HG03196 (cell line): ENCODE results near the gene RUNX1.

Experiments
- ATAC-seq: cut with Tn5 transposase; IDR thresholded peaks from one replicate; pipeline ENCODE4 v1.9.1; 2021; ENCODE audit not compliant: unreplicated experiment

Gene RUNX1

GRCh38 chr21:35037384-35037765 lies 11.7 kb downstream of the RUNX1 start:
- ATAC-seq, result no peak

- no peak for ATAC-seq
Observed at GRCh38 chr21:35036465-35037383, 12.4 kb downstream of the RUNX1 start.

DNA sequence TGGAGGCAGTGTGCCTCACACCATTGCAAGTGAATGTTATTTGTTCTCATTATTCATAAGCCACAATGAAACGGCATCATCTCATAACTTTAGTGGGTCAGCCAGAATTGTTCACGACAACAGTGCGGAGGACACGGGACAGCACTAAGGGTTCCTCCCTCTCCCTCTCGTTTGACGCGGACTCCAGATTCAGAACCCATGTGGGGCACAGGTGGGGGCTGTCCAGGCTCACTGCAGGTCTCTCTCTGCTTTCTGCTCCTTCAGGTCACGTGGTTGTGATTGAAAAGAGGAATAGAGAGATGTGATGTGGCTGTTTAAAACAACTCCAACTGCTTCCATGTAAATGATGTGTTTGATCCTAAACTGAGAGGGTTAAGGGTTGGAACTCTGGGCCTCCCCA lies 13.5 kb downstream of the RUNX1 start:
- no peak for ATAC-seq

GRCh38 chr21:35035116-35035515 lies 14.0 kb downstream of the RUNX1 start:
- ATAC-seq, result no peak

DNA sequence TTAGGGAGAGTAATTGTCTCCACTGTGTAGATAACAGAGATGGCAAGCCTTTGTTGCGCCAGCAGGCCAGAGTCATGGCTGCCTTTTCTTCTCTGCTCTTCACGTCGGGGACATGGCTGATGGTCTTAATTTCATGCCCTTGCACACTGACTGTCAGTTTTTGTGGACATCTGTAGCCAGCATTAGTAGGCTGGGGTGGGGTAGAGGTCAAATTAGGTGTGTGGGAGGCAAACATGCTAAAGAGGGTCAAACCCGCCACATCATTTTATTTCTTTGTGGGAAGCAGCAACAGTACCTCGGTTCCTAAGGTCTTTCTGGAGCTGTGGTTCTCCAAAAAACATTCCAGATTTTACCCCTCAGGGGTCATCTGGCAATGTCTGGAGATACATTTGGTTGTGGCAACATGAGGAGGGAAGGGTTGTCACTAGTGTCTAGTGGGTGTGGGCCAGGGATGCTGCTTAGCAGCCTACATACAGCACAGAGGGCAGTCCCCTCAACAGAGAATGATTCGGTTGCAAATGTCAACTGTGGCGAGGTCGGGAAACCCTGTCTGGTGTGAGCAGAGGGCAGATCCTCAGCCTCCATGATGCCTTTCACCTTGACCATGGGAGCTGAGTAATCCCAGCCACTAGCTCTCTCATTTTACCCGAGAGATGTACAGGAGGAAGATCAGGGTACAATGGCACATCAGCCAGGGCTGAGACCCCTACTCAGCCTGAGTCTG lies 14.7 kb downstream of the RUNX1 start:
- ATAC-seq, result no peak

DNA sequence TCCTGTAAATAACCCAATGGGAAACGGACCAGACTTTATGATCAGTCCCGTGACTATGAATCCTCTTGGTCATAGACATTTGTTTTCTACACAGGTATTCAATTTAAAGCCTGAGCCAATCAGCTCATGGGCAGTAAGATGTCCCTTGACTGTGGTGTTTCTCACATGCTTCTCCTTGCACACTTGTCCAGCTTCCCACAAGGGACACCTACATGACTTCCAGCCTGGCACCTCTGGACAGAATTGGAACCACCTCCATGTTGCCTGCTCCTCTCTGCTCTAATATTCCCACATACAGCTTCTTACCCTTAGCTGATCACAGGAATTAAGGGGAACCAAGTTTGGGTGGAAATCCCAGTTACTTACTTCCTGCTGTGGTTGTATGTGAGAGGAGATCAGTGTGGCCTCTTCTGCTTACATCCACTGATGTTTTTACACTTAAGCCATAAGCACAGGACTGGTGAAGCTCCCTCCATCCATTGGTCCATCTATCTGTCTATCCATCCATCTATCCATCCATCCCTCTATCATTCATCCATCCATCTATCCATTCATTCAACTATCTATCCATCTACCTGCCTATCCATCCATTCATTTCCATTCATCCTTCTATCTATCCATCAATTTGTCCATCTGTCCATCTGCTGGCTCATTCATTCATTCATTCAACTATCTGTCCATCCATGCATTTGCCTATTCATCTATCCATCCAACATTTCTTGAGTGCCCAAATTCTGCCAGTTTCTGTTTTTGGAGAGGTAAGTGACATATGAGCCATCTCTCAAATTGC lies 16.4 kb downstream of the RUNX1 start:
- no peak for ATAC-seq

DNA sequence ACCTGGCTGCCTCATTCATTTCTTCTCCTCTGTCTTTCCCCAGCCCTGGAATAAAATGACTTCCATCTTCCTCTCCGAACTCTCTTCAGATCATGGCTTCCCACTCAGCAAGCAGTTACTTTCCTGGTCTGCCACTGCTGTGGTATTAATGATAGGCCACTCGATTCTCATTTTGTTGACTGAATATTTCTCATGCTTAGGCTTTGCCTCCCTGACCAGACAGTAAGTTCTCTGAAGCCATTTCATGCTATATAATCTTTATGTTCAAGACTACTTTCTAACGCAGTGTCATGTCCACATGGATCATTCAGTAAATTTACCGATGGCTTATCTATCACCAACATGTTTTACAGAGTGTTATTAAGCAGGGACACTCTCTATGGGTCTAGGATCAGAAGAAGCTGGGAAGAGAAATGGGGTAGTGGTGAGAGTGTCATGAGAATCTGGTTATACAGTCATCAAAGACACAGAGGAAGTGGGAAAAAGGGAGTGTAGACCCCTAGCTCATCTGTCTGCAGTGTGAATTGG lies 20.6 kb downstream of the RUNX1 start:
- ATAC-seq, result no peak

DNA sequence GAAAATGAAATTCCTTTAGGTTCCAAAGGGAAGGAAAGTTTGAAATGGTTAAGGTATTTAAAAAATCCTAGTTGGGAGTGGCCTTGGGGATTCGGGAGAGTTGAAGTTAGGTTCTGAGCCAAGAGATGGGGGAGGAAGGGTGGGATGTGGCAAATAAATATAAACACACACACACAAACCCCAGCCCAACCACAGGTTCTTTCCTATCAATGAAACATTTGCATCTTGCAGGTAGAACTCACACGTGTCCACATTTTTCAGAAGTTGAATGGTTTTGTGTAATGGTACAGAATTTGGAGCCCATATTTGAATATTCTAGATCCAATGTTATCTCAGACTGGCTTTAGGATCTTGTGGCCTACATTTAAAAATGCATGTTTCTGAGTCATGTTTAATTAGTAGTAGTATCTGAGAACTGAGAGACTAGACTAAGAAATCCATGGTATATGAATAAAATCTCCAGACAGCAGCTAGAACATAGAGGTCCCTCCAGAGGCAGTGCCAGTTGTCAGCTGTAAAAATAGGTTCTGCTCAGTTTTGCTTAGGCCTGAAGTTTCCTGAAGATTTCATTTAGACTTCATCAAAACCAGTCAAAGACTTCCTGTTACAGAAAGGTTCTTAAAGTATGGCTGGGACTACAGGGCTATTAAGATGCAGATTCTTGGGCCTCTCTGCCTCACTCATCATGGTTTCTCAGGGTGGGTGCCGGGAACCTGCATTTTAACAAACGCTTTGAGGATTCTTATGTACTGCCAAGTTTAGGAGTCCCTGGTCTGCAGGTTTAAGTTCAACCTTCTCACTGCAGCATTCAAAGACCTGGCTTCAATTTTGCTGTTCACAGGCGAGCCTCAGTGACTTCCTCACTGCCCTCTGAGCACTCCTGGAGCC lies 21.3 kb downstream of the RUNX1 start:
- ATAC-seq, result no peak

- ATAC-seq, result peak; percentile 68
Observed at GRCh38 chr21:35026617-35027562, 22.2 kb downstream of the RUNX1 start.

DNA sequence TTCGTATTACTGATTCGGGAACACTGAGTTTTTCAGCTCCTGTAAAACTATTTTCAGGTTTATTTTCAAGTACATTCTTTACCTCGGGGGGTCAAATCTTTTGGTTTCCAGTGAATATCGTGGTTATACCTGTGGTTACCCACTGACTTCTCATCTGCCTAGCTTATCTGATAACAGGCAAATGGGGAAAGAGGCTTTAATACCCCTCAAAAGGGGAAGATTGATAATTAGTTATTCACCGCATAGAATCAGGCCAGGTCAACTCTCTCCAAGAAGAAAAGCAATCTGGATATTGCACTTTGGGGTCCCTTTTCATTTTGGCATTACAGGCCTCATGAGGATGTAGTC lies 23.0 kb downstream of the RUNX1 start:
- no peak for ATAC-seq

DNA sequence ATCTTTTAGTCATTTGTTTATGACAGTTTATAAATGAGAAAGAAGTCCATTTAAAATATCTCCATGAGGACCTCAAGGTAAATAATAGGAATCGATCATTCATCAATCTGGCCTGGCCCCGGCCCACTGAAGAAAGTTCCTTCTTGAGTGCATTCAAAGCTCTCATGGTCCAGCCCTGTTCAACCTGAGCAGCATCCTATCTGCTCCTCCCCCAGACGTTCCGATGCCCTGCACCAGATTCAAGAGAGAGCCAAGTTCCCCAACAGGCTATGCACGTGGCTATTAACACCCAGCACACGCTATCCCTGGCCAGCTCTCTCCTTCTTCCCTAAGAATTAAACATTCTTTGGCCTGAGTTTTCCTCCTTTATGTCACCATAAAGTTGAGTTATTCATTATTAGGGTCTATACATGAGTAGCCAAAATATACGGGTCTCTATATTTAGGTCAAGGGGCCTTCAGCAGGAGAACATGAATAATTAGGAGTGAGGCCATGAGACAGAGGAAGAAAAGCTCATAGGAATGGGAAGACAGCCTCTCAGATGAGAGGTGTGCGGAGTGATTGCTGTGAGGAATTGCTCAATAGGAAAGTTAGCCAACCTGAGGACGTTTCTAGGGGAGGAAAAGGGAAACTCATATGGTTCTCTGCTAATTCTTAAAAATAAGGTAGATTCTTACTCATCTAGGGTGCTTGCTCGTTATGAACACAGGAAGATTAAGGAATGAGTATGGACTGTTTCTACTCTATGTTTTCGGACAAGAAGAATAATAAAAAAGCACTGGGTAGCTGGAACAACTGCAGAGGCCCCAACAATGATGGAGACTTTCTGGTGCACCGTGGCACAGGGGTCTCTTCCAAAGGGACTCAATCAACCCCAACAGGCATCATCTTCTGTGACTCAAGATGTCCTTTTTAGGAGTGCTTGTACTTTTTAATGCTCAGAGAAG lies 23.6 kb downstream of the RUNX1 start:
- no peak for ATAC-seq

GRCh38 chr21:35024513-35024912 lies 24.6 kb downstream of the RUNX1 start:
- no peak for ATAC-seq

GRCh38 chr21:35024071-35024420 lies 25.1 kb downstream of the RUNX1 start:
- ATAC-seq, result no peak

- ATAC-seq, result no peak
Observed at GRCh38 chr21:35023396-35024070, 25.6 kb downstream of the RUNX1 start.

DNA sequence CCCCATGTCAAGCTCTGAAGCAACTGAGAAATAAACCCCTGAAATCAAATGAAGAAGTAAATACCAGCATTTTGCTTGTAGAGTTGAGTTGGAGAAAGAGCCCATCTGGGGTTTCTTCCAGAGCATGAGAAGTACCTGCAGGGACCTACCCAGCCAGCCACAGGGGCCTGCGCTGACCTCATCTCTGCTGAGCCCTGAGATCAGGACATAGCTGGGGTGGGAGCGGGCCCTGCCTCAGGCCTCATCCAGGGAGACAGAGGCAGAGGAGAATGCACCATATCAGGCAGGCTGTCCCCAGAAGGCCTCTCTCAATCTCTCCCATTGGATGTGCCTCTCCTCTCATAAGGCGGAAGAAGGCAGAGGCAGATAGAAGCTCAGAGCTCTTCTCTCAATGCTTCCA lies 27.6 kb downstream of the RUNX1 start:
- no peak for ATAC-seq

DNA sequence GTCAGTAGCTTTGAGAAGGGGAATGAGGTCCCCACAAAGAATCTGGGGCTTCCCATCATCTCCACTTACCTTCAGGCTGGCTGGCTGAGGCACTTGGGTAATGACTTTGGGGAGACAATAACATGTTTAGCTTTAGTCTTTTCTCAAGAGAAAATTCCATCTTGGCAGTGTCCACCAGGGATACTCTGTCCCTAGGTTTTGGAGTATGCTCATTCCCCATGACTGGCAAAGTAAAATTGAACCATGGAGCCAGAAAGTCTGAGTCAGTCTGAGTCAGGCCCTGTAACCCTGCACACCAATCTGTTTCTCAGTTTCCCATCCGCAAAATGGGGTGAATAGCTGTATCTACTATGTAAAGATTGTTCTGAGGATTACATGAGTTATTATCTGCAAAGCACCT lies 28.2 kb downstream of the RUNX1 start:
- ATAC-seq, result no peak

DNA sequence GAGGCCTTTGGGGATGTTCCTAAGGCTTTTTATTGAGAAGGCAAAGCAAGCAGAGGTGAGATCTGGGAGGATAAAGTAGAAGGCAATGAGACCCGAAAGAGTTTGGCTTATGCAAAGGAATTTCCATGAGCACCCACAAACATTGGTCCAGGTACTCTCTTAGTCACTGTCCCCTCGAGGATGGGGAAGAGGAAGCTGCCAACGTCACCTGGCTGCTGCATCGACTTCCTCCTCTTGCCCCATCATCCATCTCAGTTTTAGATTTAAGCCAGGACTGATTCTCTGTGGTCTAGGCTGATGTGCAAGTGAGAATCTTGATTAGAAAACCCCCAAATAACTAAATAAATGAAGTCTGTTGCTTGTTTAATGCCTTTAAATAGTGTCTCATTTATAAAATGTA lies 28.7 kb downstream of the RUNX1 start:
- no peak for ATAC-seq

DNA sequence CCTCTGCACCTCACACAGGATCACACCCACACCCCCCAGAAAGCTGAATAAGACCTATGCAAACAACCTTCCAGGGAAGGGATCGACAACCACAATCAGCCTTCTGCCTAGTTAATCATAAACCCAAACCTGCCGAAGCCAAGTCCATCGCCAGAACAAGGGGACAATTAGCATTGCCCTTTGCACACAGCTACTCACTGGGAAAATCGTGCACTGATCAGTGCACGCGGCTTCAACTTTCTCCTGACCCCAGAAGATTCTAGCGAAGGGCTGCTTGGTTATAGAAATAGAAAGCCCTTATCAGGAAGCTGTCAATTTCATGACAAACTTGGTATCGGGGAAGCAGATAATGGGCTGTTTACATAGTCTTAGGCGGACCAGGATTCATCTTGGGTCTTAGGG lies 29.5 kb downstream of the RUNX1 start:
- no peak for ATAC-seq
